Nephron (organoid): ENCODE data around the gene UBTF.

Source experiments
- H3K27ac Mint-ChIP-seq, 3 experiments: 2 replicates each; pipeline ENCODE4 v1.8.0; 2020; ENCODE audit warnings: mixed read lengths in 3 of 3, mild to moderate bottlenecking in 2 of 3, moderate library complexity in 1 of 3
- H3K27me3 Mint-ChIP-seq: 2 replicates; pipeline ENCODE4 v1.8.0; 2021; ENCODE audit warnings: low read depth, mild to moderate bottlenecking, moderate library complexity, mixed read lengths
- H3K36me3 Mint-ChIP-seq: 2 replicates; pipeline ENCODE4 v1.8.0; 2020; ENCODE audit warnings: low read depth, mixed read lengths
- H3K4me1 Mint-ChIP-seq: 2 replicates; pipeline ENCODE4 v1.8.0; 2020; ENCODE audit warnings: mixed read lengths
- H3K4me3 Mint-ChIP-seq, 3 experiments: 2 replicates each; pipeline ENCODE4 v1.8.0; 2020; ENCODE audit warnings: mild to moderate bottlenecking in 3 of 3, mixed read lengths in 3 of 3, moderate library complexity in 2 of 3
- H3K9me3 Mint-ChIP-seq: 2 replicates; pipeline ENCODE4 v1.8.0; 2020; ENCODE audit warnings: mixed read lengths
- TF ChIP-seq, protein P1 (sequence below), 3 experiments: fragments of 200-600 bp; sonication (generic); IDR thresholded peaks; one replicate each; pipeline ENCODE4 v1.5.0; 2021; ENCODE audit warnings: antibody characterized with exemption in 3 of 3; ENCODE audit not compliant: unreplicated experiment in 3 of 3

Gene UBTF

DNA sequence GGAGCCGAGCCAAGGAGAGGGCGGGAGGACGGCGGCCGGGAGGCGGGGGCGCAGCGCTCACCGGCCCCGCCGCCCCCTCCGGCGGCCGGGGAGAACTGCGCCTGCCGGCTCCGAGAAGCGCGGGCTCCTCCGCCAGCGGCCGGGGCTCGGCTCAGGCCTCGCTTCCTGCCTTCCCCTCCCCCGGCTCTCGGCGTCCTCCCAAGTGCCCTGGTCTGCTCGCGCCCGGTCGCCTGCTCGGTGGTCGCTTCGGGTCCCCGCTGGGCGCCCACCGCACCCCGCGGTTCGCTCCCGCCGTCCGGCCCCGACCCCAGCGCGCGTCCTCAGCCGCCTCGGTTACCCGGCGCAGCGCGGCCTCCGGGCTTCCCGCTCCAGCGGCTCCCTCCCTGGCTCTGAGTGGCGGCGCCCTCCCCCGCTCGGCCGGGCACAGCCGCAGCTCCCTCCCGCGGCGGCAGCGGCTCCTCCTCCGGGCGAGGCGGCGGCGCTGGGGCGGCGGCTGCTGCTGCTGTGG, 313 bp downstream of the UBTF start:
- Mint-ChIP-seq H3K27ac (no peak overlapping the region), H3K9me3 (no peaks in the 10 kb centered on the region), H3K4me3 (peak overlapping the region in 1 of 3 experiments; percentile 9), H3K36me3 (peaks cover 34% of the 10 kb centered on the region), H3K27me3 (no peaks in the 10 kb centered on the region), H3K4me1 (peaks cover 31% of the 10 kb centered on the region)
- TF ChIP-seq, protein P1, sequence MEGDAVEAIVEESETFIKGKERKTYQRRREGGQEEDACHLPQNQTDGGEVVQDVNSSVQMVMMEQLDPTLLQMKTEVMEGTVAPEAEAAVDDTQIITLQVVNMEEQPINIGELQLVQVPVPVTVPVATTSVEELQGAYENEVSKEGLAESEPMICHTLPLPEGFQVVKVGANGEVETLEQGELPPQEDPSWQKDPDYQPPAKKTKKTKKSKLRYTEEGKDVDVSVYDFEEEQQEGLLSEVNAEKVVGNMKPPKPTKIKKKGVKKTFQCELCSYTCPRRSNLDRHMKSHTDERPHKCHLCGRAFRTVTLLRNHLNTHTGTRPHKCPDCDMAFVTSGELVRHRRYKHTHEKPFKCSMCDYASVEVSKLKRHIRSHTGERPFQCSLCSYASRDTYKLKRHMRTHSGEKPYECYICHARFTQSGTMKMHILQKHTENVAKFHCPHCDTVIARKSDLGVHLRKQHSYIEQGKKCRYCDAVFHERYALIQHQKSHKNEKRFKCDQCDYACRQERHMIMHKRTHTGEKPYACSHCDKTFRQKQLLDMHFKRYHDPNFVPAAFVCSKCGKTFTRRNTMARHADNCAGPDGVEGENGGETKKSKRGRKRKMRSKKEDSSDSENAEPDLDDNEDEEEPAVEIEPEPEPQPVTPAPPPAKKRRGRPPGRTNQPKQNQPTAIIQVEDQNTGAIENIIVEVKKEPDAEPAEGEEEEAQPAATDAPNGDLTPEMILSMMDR (IDR thresholded peaks at IDR 0.05; ENCODE audit: unreplicated experiment in 3 of 3) = peak in 2 of 3 experiments; percentile 45 to 46

DNA sequence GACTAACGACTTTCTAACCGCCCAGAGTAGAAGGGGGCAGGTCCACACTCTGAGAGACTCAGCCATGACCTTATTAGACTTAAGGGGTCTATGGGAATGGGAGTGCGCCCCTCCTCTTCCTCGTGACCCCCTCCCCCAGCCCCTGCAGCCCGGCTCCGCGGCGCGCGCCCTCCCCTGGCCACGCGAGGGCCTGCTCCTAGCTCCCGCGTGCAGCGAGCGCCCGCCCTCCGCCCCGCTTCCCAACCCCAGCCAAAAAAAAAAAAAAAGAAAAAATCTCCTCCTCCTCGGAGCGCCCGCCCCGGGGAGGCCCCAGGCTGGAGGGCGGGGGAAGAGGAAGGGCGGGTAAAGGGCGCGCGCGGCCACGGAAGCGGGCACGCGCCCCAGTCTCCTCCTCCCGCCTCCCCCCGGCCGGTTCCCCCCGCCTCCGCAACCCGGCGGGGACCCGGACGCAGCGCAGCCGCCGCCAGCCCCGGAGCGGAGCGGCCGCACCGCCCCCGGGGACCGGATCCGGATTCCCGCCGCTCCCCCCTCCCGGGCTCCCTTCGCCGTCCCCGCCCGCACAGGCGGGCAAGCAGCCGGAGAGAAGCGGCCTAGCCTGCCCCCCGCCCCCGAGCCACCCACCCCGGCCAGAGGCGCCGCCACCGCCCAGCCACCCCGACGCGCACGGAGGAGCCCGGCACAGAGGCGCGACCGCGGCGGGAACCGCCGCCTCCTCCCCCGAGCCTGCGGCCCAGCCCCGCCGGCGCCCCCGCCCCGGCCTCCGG, 949 bp downstream of the UBTF start:
- peak overlapping the region; percentile 50 to 69 (median 62) for H3K27ac Mint-ChIP-seq
- H3K4me1 Mint-ChIP-seq = peaks cover 32% of the 10 kb centered on the region
- H3K9me3 Mint-ChIP-seq = no peaks in the 10 kb centered on the region
- H3K27me3 Mint-ChIP-seq = no peaks in the 10 kb centered on the region
- H3K4me3 Mint-ChIP-seq = peak overlapping the region; percentile 72 to 86 (median 85)
- H3K36me3 Mint-ChIP-seq = peaks cover 41% of the 10 kb centered on the region
- TF ChIP-seq, protein P1 (IDR thresholded peaks at IDR 0.05; ENCODE audit: unreplicated experiment in 3 of 3) = peak; percentile 62 to 74 (median 69)

DNA sequence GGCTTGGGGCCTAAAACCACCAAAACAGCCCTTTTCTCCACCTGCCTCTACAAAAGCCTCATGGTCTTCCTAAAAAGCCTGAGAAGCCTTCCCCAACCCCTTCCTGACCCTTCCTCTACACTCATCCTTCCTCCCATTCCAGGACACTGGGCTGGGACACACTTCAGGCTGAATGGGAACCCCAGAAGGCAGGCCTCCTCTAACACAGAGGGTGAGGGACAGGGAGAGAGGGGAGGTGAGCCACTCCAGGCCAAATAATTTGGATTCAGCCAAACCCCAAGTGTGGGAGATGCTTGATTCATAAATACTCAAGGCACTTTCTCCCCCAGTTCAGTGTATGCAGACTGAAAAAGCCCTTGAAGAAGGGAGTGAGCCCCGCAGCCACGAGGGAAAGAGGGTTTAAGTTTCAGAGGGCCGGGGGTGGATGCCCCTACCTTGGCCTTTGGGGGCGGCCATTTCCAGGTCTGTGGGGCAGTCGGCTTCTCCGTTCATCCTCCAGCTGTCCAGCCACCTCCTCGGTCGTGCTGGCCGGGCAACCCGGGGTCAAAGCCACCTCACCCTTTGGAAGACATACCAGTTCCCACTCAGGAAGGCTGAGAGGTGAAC, 1.6 kb downstream of the UBTF start:
- Mint-ChIP-seq H3K9me3 (no peaks in the 10 kb centered on the region), H3K27me3 (no peaks in the 10 kb centered on the region), H3K4me1 (peaks cover 32% of the 10 kb centered on the region), H3K4me3 (peak overlapping the region; percentile 72 to 86 (median 85)), H3K27ac (peak overlapping the region; percentile 50 to 69 (median 62)), H3K36me3 (peaks cover 45% of the 10 kb centered on the region)
- TF ChIP-seq, protein P1 (IDR thresholded peaks at IDR 0.05; ENCODE audit: unreplicated experiment in 3 of 3) = no peak

DNA sequence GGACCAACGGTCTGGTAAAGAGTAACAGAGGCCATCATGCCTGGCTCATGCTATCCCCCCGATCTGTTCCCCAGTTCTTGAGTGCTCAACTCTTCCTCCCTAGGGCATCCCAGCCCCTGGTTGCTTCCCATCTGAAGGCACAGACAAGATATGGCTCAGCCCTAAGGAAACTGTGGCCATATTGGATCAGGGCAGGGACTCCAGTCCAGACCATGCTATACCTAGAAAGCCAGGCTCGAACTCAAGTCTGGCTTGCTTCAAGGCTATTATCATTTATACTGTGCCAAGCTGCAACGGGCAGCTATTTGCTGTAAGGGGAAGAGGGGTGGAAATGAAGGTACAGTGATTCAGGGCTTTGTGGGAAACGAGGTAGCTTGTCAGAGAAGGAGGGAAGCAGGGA, 2.8 kb downstream of the UBTF start:
- peaks cover 29% of the 10 kb centered on the region for H3K4me1 Mint-ChIP-seq
- peaks cover 47% of the 10 kb centered on the region for H3K36me3 Mint-ChIP-seq

DNA sequence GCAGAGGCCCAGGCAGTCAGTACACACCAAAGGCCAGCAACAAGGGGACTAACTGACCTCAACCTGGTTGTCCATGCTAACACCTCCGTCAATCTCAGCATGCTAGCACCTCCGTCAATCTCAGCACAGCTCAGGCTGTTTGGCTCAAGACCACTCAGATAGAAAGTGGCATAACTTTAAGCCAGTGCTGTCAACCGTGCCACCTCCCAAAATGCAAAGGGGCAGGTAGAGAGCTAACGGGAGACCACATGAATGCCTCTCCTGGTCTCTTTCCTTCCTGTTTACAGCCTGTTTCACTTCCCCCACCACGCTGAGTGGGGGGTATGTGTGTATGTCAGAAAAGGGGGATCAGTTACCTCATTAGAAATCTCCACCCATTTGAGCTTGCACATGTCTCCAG, 3.3 kb downstream of the UBTF start:
- Mint-ChIP-seq H3K27me3 (no peaks in the 10 kb centered on the region), H3K4me3 (peak overlapping the region in 2 of 3 experiments; percentile 17 to 38), H3K9me3 (no peaks in the 10 kb centered on the region), H3K4me1 (peaks cover 29% of the 10 kb centered on the region), H3K27ac (no peak overlapping the region), H3K36me3 (peaks cover 47% of the 10 kb centered on the region)
- TF ChIP-seq, protein P1 (IDR thresholded peaks at IDR 0.05; ENCODE audit: unreplicated experiment in 3 of 3) = no peak

More for the DNA sequence above, 2.8 kb downstream of the UBTF start:
- TF ChIP-seq, protein P1 (IDR thresholded peaks at IDR 0.05; ENCODE audit: unreplicated experiment in 3 of 3) = no peak
- peak overlapping the region; percentile 72 to 86 (median 79) for H3K4me3 Mint-ChIP-seq
- H3K9me3 Mint-ChIP-seq = no peaks in the 10 kb centered on the region
- H3K27ac Mint-ChIP-seq = peak overlapping the region; percentile 57 to 69 (median 66)
- H3K27me3 Mint-ChIP-seq = no peaks in the 10 kb centered on the region
